Natural killer cell (primary cell): ENCODE measurements around the gene ST6GALNAC2. TPM values are rescaled to one million over a fixed set of nuclear protein-coding genes. Genes with fewer than 3 reads are reported as not detected.

Experiments used
- ATAC-seq, 3 donors: fragments of 150-1000 bp in 2 of 3; fragments of 200-7000 bp in 1 of 3; cut with Tn5 transposase; 1 replicate in 1 of 3; 2 replicates in 2 of 3; pipeline ENCODE4 v1.10.0; 2021; ENCODE audit warnings: mild to moderate bottlenecking in 2 of 3, moderate library complexity in 2 of 3
- DNase-seq, 2 donors: peaks; one replicate each; pipeline versions ENCODE4 v3.0.0 to v3.0.0-alpha.2; 2013 to 2021; ENCODE audit warnings: mixed read lengths in 1 of 2
- H3K27ac ChIP-seq: one replicate; pipeline ENCODE4 v1.5.1; 2013; ENCODE audit warnings: mild to moderate bottlenecking, low read length
- H3K27me3 ChIP-seq: one replicate; pipeline ENCODE4 v1.6.1; 2013; ENCODE audit warnings: low read length; ENCODE audit not compliant: control insufficient read depth, insufficient read depth
- H3K36me3 ChIP-seq: one replicate; pipeline ENCODE4 v1.6.1; 2013; ENCODE audit warnings: low read length; ENCODE audit not compliant: control insufficient read depth, insufficient read depth
- H3K4me1 ChIP-seq: one replicate; pipeline ENCODE4 v1.6.1; 2013; ENCODE audit warnings: low read length; ENCODE audit not compliant: control insufficient read depth, insufficient read depth
- H3K4me3 ChIP-seq: one replicate; pipeline ENCODE4 v1.5.1; 2013; ENCODE audit warnings: low read length
- H3K9me3 ChIP-seq: one replicate; pipeline ENCODE4 v1.6.1; 2013; ENCODE audit warnings: low read length; ENCODE audit not compliant: control insufficient read depth, insufficient read depth
- H3K27ac Mint-ChIP-seq, 2 donors: one replicate each; pipeline ENCODE4 v1.8.0; 2022; ENCODE audit warnings: mild to moderate bottlenecking in 2 of 2, mixed read lengths in 2 of 2, moderate library complexity in 1 of 2
- H3K27me3 Mint-ChIP-seq, 2 donors: one replicate each; pipeline ENCODE4 v1.8.0; 2022; ENCODE audit warnings: low read depth in 2 of 2, mixed read lengths in 2 of 2
- H3K36me3 Mint-ChIP-seq: one replicate; pipeline ENCODE4 v1.8.0; 2022; ENCODE audit warnings: mixed read lengths
- H3K4me1 Mint-ChIP-seq, 2 donors: one replicate each; pipeline ENCODE4 v1.8.0; 2022; ENCODE audit warnings: mixed read lengths in 2 of 2
- H3K4me3 Mint-ChIP-seq: one replicate; pipeline ENCODE4 v1.8.0; 2022; ENCODE audit warnings: mild to moderate bottlenecking, moderate library complexity, mixed read lengths
- H3K9me3 Mint-ChIP-seq, 2 donors: one replicate each; pipeline ENCODE4 v1.8.0; 2022; ENCODE audit warnings: mixed read lengths in 2 of 2
- CTCF ChIP-seq: fragments of 200-600 bp; IDR thresholded peaks from one replicate; pipeline ENCODE4 v1.8.0; 2022; ENCODE audit warnings: antibody characterized with exemption
- WGBS: methylation state at CpG from one replicate; pipeline ENCODE4 v1.1.7; 2013; ENCODE audit warnings: missing lambda C conversion rate; ENCODE audit not compliant: insufficient coverage; 5-methylcytosine and 5-hydroxymethylcytosine counted together
- intact Hi-C: fragments of 100-400 bp; cut with micrococcal nuclease; formaldehyde crosslinking; loops from one replicate; pipeline ENCODE4 v1.14.2; 2022
- total RNA-seq, 4 donors: library from RNA; stranded (reverse); fragments of 120-200 nt in 1 of 4; gene quantifications; one replicate each; pipeline versions ENCODE4 v1.2.3 to v1.2.4, GENCODE V29; 2013 to 2022

ST6GALNAC2 gene
- total RNA-seq, 3 donors from 2014 or later (not counting 1 experiment from before 2014, with no cell fraction given) = 0.65 TPM; not detected in 2

- Histone ChIP-seq H3K27ac (no peak overlapping the region), H3K4me3 (no peak overlapping the region), H3K4me1 (peaks cover 15% of the 10 kb centered on the region), H3K9me3 (no peaks in the 10 kb centered on the region), H3K27me3 (no peaks in the 10 kb centered on the region), H3K36me3 (no peaks in the 10 kb centered on the region)
- Mint-ChIP-seq H3K27me3 (no peaks in the 10 kb centered on the region), H3K4me1 (peaks cover 27% of the 10 kb centered on the region in 2 donors), H3K4me3 (no peak overlapping the region), H3K27ac (no peak overlapping the region), H3K9me3 (no peaks in the 10 kb centered on the region), H3K36me3 (no peaks in the 10 kb centered on the region)
- 59% methylated on average over 6 of the region's 8 CpGs for WGBS
- intact Hi-C loops = no loop called here
- DNase-seq = no peak
- TF ChIP-seq CTCF = no peak
- ATAC-seq = no peak
Observed at GRCh38 chr17:76553178-76553908, 32.3 kb downstream of the ST6GALNAC2 start.

- no peak for TF ChIP-seq CTCF
- H3K9me3 ChIP-seq = no peaks in the 10 kb centered on the region
- H3K36me3 ChIP-seq = no peaks in the 10 kb centered on the region
- Mint-ChIP-seq H3K4me1 (peaks cover 10 to 11% of the 10 kb centered on the region in 2 donors), H3K36me3 (no peaks in the 10 kb centered on the region), H3K4me3 (no peak overlapping the region), H3K27ac (no peak overlapping the region), H3K27me3 (no peaks in the 10 kb centered on the region), H3K9me3 (no peaks in the 10 kb centered on the region)
- H3K27ac ChIP-seq = no peak overlapping the region
- intact Hi-C loops = no loop called here
- no peak overlapping the region for H3K4me3 ChIP-seq
- DNase-seq (no peak), ATAC-seq (no peak)
- H3K4me1 ChIP-seq = peaks cover 12% of the 10 kb centered on the region
- H3K27me3 ChIP-seq = no peaks in the 10 kb centered on the region
- WGBS = 88% methylated on average over 3 of the region's 4 CpGs
Observed at GRCh38 chr17:76551685-76552084, 34.0 kb downstream of the ST6GALNAC2 start.

- H3K27me3 ChIP-seq = no peaks in the 10 kb centered on the region
- H3K4me3 Mint-ChIP-seq = no peak overlapping the region
- no peak overlapping the region for H3K27ac Mint-ChIP-seq
- TF ChIP-seq CTCF = no peak
- no peaks in the 10 kb centered on the region for H3K36me3 Mint-ChIP-seq
- no peaks in the 10 kb centered on the region for H3K9me3 ChIP-seq
- DNase-seq (no peak), ATAC-seq (no peak)
- peaks cover 14% of the 10 kb centered on the region for H3K4me1 ChIP-seq
- H3K36me3 ChIP-seq = no peaks in the 10 kb centered on the region
- H3K27ac ChIP-seq = no peak overlapping the region
- 67% methylated on average over 15 of the region's 15 CpGs for WGBS
- H3K27me3 Mint-ChIP-seq = no peaks in the 10 kb centered on the region
- H3K4me3 ChIP-seq = no peak overlapping the region
- no peaks in the 10 kb centered on the region for H3K9me3 Mint-ChIP-seq
- peaks cover 5% of the 10 kb centered on the region in 2 donors for H3K4me1 Mint-ChIP-seq
- intact Hi-C loops = no loop called here
Observed at GRCh38 chr17:76550712-76551615, 34.7 kb downstream of the ST6GALNAC2 start.
